ENCODE measurements around the gene FIZ1.

Gene FIZ1

DNA sequence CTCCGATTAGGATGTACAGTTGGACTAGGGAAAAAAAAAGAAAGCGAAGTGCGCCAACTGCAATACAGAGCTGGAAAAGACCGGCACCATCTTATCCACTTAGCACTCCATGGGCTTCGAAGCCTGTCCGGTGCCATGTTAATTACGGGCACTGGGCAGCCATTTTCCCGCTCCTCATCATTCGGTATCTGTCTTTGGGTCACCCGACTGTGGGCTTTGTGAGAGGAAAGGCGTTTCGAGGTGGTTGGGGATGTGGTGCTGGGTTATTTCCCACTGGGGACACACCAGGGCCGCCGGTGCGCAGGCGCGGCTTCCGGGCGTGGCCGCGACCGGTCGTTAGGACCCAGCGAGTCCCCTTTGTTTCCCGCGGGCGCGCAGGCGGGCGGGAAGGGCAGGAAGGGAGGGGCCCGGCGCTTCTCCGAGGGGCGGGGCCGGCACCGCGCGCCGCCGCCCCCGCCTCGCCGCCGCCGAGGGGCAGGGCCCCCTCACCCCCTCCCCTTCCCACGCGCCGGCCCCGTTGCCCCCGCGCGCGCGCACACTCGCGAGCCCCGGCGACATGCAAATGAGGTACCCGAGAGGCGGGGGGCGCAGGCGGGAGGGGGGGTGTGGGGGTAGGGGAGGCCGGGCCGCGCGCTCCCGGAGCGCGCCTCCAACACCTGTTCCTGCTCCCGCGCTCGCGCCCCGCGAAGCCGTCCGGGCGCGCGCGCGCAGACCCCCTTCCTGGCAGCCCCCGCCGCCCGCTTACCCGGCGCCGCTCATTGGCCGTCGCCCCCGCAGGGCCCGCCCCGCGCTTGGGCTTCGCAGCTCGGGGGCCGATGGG lies 735 bp upstream of the FIZ1 start, which contains the start of gene ZNF524:
ZNF524 (plus strand) TSS at position 447 of the 820 bp plus-strand sequence. CDS start 1,825 bp downstream, outside the sequence.
- no peaks in the 10 kb centered on the region for H3K27me3 ChIP-seq (replicated peaks; ENCODE audit: insufficient read depth, low read length)
- peak within 1 kb of the TSS; percentile 89 for H3K9ac ChIP-seq (ENCODE audit: low read length)
- TF ChIP-seq, protein P1, sequence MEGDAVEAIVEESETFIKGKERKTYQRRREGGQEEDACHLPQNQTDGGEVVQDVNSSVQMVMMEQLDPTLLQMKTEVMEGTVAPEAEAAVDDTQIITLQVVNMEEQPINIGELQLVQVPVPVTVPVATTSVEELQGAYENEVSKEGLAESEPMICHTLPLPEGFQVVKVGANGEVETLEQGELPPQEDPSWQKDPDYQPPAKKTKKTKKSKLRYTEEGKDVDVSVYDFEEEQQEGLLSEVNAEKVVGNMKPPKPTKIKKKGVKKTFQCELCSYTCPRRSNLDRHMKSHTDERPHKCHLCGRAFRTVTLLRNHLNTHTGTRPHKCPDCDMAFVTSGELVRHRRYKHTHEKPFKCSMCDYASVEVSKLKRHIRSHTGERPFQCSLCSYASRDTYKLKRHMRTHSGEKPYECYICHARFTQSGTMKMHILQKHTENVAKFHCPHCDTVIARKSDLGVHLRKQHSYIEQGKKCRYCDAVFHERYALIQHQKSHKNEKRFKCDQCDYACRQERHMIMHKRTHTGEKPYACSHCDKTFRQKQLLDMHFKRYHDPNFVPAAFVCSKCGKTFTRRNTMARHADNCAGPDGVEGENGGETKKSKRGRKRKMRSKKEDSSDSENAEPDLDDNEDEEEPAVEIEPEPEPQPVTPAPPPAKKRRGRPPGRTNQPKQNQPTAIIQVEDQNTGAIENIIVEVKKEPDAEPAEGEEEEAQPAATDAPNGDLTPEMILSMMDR (IDR thresholded peaks at IDR 0.05; ENCODE audit: low read length), result no peak
- TF ChIP-seq EZH2 (optimal IDR thresholded peaks at IDR 0.05; ENCODE audit: low read depth, low read length) (no peak), EZH2phosphoT487 (IDR thresholded peaks at IDR 0.05; ENCODE audit: low read length) (no peak)
- peak within 1 kb of the TSS; percentile 88 for H3K4me2 ChIP-seq (ENCODE audit: low read depth, low read length)
- peak within 1 kb of the TSS; percentile 63 for H2AFZ ChIP-seq (ENCODE audit: low read length)
- H3K27ac ChIP-seq (ENCODE audit: low read length), result peak within 1 kb of the TSS; percentile 80
- no peaks in the 10 kb centered on the region for H4K20me1 ChIP-seq (ENCODE audit: insufficient read depth, low read length)
- H3K9me3 ChIP-seq (replicated peaks; ENCODE audit: insufficient read depth, low read length), result no peaks in the 10 kb centered on the region
- peaks cover 12% of the 10 kb centered on the region; the same call in 1 of the 2 replicates for H3K4me1 ChIP-seq (ENCODE audit: low read length)
- H3K36me3 ChIP-seq (replicated peaks; ENCODE audit: insufficient read depth, low read length), result no peaks in the 10 kb centered on the region
- H3F3A ChIP-seq (ENCODE audit: insufficient read depth, low read length), result peaks cover 29% of the 10 kb centered on the region
- H3K79me2 ChIP-seq (ENCODE audit: low read length), result 0 out of 2 replicates have a peak, but pooled peaks cover 7% of the 10 kb centered on the region
- peak; percentile 88 for DNase-seq
- H3K4me3 ChIP-seq (ENCODE audit: low read length), result peak within 1 kb of the TSS; percentile 68
- H3K9me2 ChIP-seq (replicated peaks; ENCODE audit: insufficient read depth, low read length), result no peaks in the 10 kb centered on the region

DNA sequence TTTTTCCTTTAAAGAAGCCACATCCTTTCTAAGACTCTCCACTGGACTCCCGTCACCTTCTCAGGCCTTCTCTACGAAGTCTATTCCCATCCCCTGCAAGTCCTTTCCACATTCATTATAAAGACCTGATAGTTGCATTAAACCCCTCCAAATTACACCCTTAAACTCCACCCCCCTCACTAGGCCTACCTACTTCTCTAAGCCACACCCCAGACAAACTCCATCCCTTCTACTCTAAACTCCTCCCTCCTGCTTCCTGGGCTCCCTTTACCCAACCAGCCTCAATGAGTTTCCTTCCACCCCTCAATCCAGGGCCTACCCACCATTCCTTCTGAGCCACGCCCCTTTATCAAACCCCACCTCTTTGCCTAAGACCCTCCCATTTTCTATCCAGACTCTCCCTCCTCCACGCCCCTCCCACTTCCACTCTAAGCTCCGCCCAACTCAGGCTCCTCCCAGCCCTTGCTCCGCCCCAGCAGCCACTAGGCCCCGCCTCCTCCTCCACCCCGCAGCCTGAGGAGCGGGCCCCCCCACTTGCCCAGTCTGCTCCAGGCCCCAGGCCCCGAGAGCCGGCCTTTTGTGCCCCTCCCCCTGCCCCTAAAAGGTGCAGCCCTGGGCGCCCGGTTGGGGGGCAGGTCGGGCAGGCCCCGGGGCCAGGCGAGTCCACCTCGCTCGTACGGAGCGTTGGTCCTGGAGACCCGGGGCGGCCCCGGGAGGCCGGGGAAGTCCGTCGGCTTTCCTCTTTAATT lies 424 bp downstream of the FIZ1 start:
- Histone ChIP-seq H3K79me2 (ENCODE audit: low read length) (0 out of 2 replicates have a peak, but pooled peaks cover 7% of the 10 kb centered on the region), H3K4me3 (ENCODE audit: low read length) (peak overlapping the region; percentile 68), H3K4me2 (ENCODE audit: low read depth, low read length) (peak overlapping the region; percentile 48; the same call in 1 of the 2 replicates), H3K9me2 (replicated peaks; ENCODE audit: insufficient read depth, low read length) (no peaks in the 10 kb centered on the region), H3K27ac (ENCODE audit: low read length) (peak overlapping the region; percentile 80), H2AFZ (ENCODE audit: low read length) (peak overlapping the region; percentile 63), H4K20me1 (ENCODE audit: insufficient read depth, low read length) (no peaks in the 10 kb centered on the region), H3K9ac (ENCODE audit: low read length) (peak overlapping the region; percentile 89), H3F3A (ENCODE audit: insufficient read depth, low read length) (peaks cover 21% of the 10 kb centered on the region), H3K4me1 (ENCODE audit: low read length) (peaks cover 7% of the 10 kb centered on the region; the same call in 1 of the 2 replicates), H3K27me3 (replicated peaks; ENCODE audit: insufficient read depth, low read length) (no peaks in the 10 kb centered on the region), H3K36me3 (replicated peaks; ENCODE audit: insufficient read depth, low read length) (no peaks in the 10 kb centered on the region), H3K9me3 (replicated peaks; ENCODE audit: insufficient read depth, low read length) (no peaks in the 10 kb centered on the region)
- DNase-seq, result peak; percentile 88
- TF ChIP-seq EZH2phosphoT487 (IDR thresholded peaks at IDR 0.05; ENCODE audit: low read length), result no peak
- TF ChIP-seq EZH2 (optimal IDR thresholded peaks at IDR 0.05; ENCODE audit: low read depth, low read length), result no peak
- TF ChIP-seq, protein P1 (IDR thresholded peaks at IDR 0.05; ENCODE audit: low read length), result no peak

DNA sequence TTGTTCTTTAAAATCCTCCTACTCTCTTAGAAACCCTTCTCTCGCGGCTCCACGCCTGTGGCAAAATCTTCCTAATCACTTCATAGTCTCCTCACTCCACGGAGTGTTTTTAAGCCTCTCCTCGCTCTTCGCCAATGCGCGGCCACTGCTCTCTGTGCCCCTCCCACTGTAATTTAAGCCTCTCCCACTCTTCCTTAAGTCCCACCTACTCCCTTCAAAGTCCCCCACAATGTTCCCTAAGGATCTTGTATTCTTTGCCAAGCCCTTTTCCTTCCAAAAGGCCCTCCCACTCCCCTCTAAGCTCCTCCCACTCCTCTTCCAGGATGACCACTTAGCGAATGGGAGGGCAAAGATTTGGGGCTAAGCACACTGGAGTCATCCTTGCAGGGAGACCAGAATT lies 1.3 kb downstream of the FIZ1 start:
- Histone ChIP-seq H3K9me2 (replicated peaks; ENCODE audit: insufficient read depth, low read length) (no peaks in the 10 kb centered on the region), H3F3A (ENCODE audit: insufficient read depth, low read length) (peaks cover 21% of the 10 kb centered on the region), H3K79me2 (ENCODE audit: low read length) (0 out of 2 replicates have a peak, but pooled peaks cover 7% of the 10 kb centered on the region), H3K4me2 (ENCODE audit: low read depth, low read length) (no peak overlapping the region), H3K9me3 (replicated peaks; ENCODE audit: insufficient read depth, low read length) (no peaks in the 10 kb centered on the region), H3K27me3 (replicated peaks; ENCODE audit: insufficient read depth, low read length) (no peaks in the 10 kb centered on the region), H2AFZ (ENCODE audit: low read length) (no peak overlapping the region), H4K20me1 (ENCODE audit: insufficient read depth, low read length) (no peaks in the 10 kb centered on the region), H3K36me3 (replicated peaks; ENCODE audit: insufficient read depth, low read length) (no peaks in the 10 kb centered on the region), H3K27ac (ENCODE audit: low read length) (no peak overlapping the region), H3K9ac (ENCODE audit: low read length) (no peak overlapping the region), H3K4me1 (ENCODE audit: low read length) (peaks cover 7% of the 10 kb centered on the region; the same call in 1 of the 2 replicates), H3K4me3 (ENCODE audit: low read length) (no peak overlapping the region)
- TF ChIP-seq, protein P1 (IDR thresholded peaks at IDR 0.05; ENCODE audit: low read length), result no peak
- no peak for TF ChIP-seq EZH2phosphoT487 (IDR thresholded peaks at IDR 0.05; ENCODE audit: low read length)
- no peak for TF ChIP-seq EZH2 (optimal IDR thresholded peaks at IDR 0.05; ENCODE audit: low read depth, low read length)
- no peak for DNase-seq
